K562 treated with DMSO at 1 percent for 48 hours (cell line): ENCODE measurements around the gene MANSC4. TPM values are rescaled to one million over a fixed set of nuclear protein-coding genes. Genes with fewer than 3 reads are reported as not detected.

Source experiments
- total RNA-seq: library from RNA; unstranded; fragments of 300-600 nt; gene quantifications from 2 replicates; pipeline ENCODE4 v1.2.3, GENCODE V29; 2022; ENCODE audit warnings: low replicate concordance; ENCODE audit errors: extremely low read depth

MANSC4 gene
- not detected in 2 replicates for total RNA-seq

GRCh38 chr12:27779920-27780611, at the start of gene MANSC4, which contains the start of gene KLHL42:
TSS of gene MANSC4 (minus strand) at chr12:27780236. CDS start at chr12:27771276, 8,960 bp downstream.
TSS of gene KLHL42 (plus strand) at chr12:27780233. CDS start at chr12:27780331, 98 bp downstream.

Other genes starting within 250 kb of the MANSC4 start
- not detected in 2 replicates for gene REP15, start 83.8 kb downstream of the MANSC4 start, total RNA-seq
- gene MRPS35, start 69.4 kb downstream of the MANSC4 start, total RNA-seq: not detected in 2 replicates
- not detected in 2 replicates for gene KLHL42, start within 50 bp of the MANSC4 start, total RNA-seq
- gene PTHLH, start 192.5 kb upstream of the MANSC4 start, total RNA-seq: not detected in 2 replicates